Measurements from ENCODE around the gene MCM10.
"Not testable (repeated sequence)": the region's sequence is repeated elsewhere in the genome, so short reads cannot be mapped to it uniquely, and the experiment has no call there.

MCM10 gene

GRCh38 chr10:13221572-13221971 is 60.2 kb downstream of the MCM10 start:
- no peak for DNase-seq (ENCODE audit: low read depth)

GRCh38 chr10:13222151-13222550 is 60.8 kb downstream of the MCM10 start:
- DNase-seq (ENCODE audit: low read depth), result no peak

- no peak for DNase-seq (ENCODE audit: low read depth)
Observed at GRCh38 chr10:13222566-13222965, 61.2 kb downstream of the MCM10 start.

GRCh38 chr10:13223241-13223640 is 61.9 kb downstream of the MCM10 start:
- DNase-seq (ENCODE audit: low read depth), result no peak

GRCh38 chr10:13224210-13224995 is 63.0 kb downstream of the MCM10 start:
- DNase-seq (ENCODE audit: low read depth), result no peak

GRCh38 chr10:13225601-13226000 is 64.2 kb downstream of the MCM10 start:
- DNase-seq (ENCODE audit: low read depth), result no peak

- no peak for DNase-seq (ENCODE audit: low read depth)
Observed at GRCh38 chr10:13227031-13227430, 65.7 kb downstream of the MCM10 start.

- DNase-seq (ENCODE audit: low read depth), result no peak
Observed at GRCh38 chr10:13231190-13231589, 69.8 kb downstream of the MCM10 start.

GRCh38 chr10:13231808-13232207 is 70.5 kb downstream of the MCM10 start:
- no peak for DNase-seq (ENCODE audit: low read depth)

- no peak for DNase-seq (ENCODE audit: low read depth)
Observed at GRCh38 chr10:13233358-13233757, 72.0 kb downstream of the MCM10 start.

GRCh38 chr10:13234172-13234571 is 72.8 kb downstream of the MCM10 start, which contains the start of gene UCMA:
Gene UCMA, minus strand, starts transcription at chr10:13234374. Its CDS starts 116 bp downstream, at chr10:13234258.
- DNase-seq (ENCODE audit: low read depth), result no peak

- not testable (repeated sequence) for DNase-seq (ENCODE audit: low read depth)
Observed at GRCh38 chr10:13234736-13235135, 73.4 kb downstream of the MCM10 start.

- DNase-seq (ENCODE audit: low read depth), result no peak
Observed at GRCh38 chr10:13236638-13237037, 75.3 kb downstream of the MCM10 start.

- no peak for DNase-seq (ENCODE audit: low read depth)
Observed at GRCh38 chr10:13238271-13239077, 77.1 kb downstream of the MCM10 start.

- DNase-seq (ENCODE audit: low read depth), result no peak
Observed at GRCh38 chr10:13239923-13240322, 78.6 kb downstream of the MCM10 start.

- DNase-seq (ENCODE audit: low read depth), result no peak
Observed at GRCh38 chr10:13241613-13242012, 80.3 kb downstream of the MCM10 start.

GRCh38 chr10:13242260-13242659 is 80.9 kb downstream of the MCM10 start:
- DNase-seq (ENCODE audit: low read depth), result not testable (repeated sequence)

- DNase-seq (ENCODE audit: low read depth), result no peak
Observed at GRCh38 chr10:13247246-13247645, 85.9 kb downstream of the MCM10 start.

GRCh38 chr10:13247784-13248183 is 86.4 kb downstream of the MCM10 start:
- DNase-seq (ENCODE audit: low read depth), result no peak

- DNase-seq (ENCODE audit: low read depth), result no peak
Observed at GRCh38 chr10:13253726-13254125, 92.4 kb downstream of the MCM10 start.

GRCh38 chr10:13256627-13257026 is 95.3 kb downstream of the MCM10 start:
- DNase-seq (ENCODE audit: low read depth), result no peak

GRCh38 chr10:13257621-13258140 is 96.3 kb downstream of the MCM10 start:
- no peak for DNase-seq (ENCODE audit: low read depth)

Measured in non-pigmented ciliary epithelial cell (primary cell).